HG02840 (cell line): Measurements from ENCODE around the gene ACSF2.
"Not testable (repeated sequence)": the region's sequence is repeated elsewhere in the genome, so short reads cannot be mapped to it uniquely, and the experiment has no call there.

Experiments
- ATAC-seq: cut with Tn5 transposase; IDR thresholded peaks from one replicate; pipeline ENCODE4 v1.9.1; 2021; ENCODE audit warnings: mild to moderate bottlenecking, moderate library complexity, moderate number of reproducible peaks; ENCODE audit not compliant: unreplicated experiment, low FRiP score

ACSF2 gene

GRCh38 chr17:50407921-50408320 is 18.1 kb upstream of the ACSF2 start:
- ATAC-seq = no peak

DNA sequence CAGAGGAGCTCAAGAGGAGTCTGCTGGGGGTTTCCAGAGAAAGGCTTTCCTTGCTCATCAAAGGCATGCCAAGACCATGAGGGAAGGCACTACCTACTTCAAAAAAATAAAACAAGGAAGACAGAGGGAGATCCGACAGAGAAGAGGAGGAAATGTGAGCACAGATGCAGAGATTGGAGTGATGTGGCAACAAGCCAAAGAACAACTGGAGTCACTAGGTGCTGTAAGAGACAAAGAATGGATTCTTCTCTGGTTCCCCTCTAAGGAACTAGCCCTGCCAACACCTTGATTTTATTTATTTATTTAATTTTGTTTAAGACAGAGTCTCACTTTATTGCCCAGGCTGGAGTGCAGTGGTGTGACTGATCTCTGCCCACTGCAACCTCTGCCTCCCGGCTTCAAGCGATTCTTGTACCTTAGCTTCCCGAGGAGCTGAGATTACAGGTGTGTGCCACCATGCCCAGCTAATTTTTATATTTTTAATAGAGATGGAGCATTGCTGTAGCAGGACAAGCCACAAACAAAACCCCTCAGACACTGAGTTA is 13.8 kb upstream of the ACSF2 start:
- no peak for ATAC-seq

DNA sequence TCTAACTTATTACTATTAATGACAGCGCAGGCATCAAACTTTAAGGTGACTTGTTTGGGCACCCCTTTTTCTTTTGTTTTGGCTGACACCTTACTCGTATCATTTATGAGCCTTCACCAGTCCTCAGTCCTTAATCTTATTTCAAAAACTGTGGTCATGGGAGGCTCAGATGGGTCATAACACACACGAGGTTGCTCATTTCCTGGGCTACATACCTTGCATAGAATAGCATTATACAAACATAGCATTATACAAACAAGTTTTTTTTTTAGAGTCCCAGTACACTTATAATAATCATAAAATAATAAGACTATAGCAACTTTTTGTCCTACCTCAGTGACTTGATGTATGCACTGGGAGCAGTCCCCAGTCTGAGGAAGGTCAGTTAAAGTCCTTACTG is 11.2 kb upstream of the ACSF2 start:
- ATAC-seq = no peak

- ATAC-seq = not testable (repeated sequence)
Observed at GRCh38 chr17:50419577-50419976, 6.4 kb upstream of the ACSF2 start.

GRCh38 chr17:50420419-50421112 is 5.5 kb upstream of the ACSF2 start:
- no peak for ATAC-seq

DNA sequence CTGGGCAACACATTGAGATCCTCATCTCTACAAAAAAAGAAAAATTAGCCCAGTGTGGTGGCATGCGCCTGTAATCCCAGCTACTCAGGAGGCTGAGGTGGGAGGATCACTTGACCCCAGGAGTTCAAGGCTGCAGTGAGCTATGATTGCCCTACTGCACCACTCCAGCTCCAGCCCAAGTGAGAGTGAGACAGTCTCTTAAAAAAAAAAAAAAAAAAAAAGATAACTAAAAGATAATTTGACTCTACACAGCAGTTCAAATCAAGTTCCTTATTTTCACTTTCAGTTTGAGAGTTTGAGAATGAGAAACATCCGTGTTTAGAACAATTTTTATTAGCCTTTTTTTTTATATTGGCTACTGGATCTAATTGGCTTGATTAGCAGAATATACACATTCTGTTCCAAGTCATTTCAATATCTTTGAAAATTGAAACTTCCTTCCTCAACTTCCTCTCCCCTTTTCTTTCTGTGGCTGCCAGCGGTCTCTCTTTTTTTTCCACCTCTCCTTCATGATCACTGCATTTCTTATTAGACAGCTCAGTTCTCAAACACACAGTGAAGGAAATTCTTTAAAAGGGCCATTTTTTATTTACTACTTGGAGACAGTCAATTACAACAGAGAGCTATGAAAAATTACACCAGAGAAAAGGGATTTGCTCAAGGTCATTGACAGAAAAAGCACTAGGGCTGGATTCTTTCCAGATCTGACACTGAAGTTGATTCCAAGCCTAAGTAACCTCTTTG is 4.5 kb upstream of the ACSF2 start:
- ATAC-seq = no peak

DNA sequence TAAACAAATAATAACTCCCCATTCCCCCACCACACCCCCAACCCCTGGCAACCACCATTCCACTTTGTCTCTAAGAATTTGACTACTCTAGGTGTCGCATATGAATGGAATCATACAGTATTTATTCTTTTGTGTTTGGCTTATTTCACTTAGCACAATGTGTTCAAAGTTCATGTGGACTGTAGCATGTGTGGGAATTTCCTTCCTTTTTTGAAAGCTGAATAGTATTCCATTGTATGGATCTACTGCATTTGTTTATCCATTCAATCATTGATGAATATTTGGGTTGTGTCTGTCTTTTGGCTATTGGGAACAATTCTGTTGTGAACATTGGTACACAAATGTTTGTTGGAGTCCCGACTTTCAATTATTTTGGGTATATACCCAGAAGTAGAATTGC is 3.3 kb upstream of the ACSF2 start:
- ATAC-seq = no peak

DNA sequence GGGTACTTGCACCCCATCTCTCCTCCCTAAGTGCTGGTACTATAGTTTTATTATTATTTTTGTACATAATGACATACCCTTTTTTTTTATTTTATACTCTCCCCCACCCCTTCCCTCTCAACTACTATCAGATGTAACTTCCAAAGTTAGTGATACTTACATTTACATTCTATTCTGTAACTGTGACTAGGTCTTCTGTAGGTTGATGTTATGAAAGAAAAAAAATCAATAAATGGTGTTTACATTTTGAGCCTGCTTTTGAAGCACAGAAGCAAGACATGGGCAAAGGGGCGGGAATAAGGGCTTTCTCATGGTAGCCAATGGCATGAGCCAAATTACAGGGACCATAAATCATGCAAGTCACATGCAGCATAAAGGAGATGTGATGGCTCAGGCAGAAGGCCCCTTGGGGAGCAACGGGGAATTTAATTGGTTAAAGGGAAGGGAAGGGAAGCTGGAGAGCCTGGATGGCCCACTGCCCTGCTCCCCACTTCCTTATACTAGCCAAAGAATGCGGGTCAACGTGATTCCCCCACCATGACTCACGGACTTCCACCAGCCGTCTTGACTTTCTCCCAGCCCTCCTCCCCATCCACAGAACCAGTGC is 2.4 kb upstream of the ACSF2 start:
- no peak for ATAC-seq

DNA sequence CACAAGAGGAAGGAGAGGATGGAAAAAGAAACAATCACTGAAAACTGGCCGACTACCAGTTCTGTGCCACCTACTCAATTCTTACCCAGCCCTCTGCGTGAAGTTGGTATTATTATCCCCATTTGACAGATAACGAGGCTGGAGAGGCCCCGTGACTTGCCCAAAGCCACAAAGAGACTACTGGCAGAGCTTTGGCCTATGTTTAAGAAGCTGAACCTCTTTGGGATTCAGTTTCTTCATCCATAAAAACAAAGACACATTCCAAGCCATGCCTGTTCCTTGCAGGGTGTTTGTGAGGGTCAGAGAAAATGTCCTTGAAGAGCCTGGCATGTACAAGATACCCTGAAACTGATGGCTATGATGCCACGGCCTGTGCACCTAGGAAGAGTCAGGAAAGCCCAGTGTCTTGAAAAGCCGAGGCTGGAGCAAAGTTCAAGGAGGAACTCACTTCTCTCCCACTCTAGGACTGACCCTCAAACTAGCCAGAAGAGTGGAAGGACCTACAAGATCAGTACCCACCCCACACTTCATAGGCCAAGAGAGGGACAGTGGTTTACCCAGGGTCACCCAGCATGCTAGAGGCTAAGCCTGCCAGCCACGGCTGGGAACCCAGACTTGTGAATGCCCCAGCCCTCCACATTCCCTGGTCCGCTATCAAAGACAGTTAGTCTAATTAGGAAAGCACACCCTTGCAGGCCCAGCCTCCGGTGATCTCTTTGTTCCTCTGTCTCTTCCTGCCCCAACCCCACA is 1.6 kb upstream of the ACSF2 start:
- ATAC-seq = no peak

- ATAC-seq = peak; percentile 8
Observed at GRCh38 chr17:50424996-50425681, 879 bp upstream of the ACSF2 start.

- no peak for ATAC-seq
Observed at GRCh38 chr17:50426472-50426782, 409 bp downstream of the ACSF2 start.

- no peak for ATAC-seq
Observed at GRCh38 chr17:50426814-50427787, 1.1 kb downstream of the ACSF2 start.

DNA sequence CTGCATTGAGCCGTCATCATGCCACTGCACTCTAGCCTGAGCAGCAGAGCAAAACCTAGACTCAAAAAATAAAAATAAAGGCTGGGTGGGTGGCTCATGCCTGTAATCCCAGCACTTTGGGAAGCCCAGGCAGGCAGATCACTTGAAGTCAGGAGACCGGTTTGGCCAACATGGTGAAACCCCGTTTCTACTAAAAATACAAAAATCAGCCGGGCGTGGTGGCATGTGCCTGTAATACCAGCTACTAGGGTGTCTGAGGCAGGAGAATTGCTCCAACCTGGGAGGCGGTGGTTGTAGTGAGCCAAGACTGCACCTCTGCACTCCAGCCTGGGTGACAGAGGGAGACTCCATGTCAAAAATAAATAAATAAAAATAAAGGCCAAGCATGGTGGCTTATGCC is 2.1 kb downstream of the ACSF2 start:
- not testable (repeated sequence) for ATAC-seq

- ATAC-seq = no peak
Observed at GRCh38 chr17:50428831-50429424, 2.9 kb downstream of the ACSF2 start.

- no peak for ATAC-seq
Observed at GRCh38 chr17:50429793-50430192, 3.8 kb downstream of the ACSF2 start.

DNA sequence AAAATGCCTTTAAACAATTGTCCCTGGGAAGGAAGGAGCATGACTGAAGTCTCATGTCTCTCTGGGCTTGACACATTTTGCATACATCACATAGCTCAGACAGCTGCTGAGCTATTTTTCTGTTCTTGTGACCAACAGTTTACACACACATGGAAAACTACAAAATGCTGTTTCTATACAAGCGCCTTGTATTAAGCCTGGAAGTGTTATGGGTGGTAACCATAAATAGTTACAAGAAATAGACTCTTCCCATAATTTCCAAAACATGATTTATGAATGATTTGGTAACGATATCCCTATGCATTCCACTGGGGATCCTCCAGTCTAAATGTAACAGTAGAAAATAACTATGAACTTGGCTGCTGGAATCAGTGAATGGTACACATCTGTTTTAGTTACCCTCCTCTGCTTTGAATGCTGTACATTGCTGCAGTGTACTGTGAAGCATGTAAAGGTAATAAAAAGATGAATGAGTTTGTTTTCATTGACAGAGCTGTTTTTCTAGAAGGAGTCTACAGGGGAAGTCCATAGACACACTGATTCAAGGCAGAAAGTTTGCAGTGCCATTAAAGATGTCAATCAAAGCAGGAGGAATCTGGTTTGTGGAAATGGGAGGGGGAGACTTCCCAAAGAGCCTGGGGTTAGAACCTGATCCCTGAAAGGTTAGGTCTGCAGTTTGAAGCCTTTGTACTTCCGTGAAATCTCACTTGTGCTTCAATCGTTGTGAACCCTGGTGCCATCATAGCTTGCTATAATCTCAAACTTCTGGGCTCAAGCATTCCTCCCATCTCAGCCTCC is 5.0 kb downstream of the ACSF2 start:
- ATAC-seq = no peak

DNA sequence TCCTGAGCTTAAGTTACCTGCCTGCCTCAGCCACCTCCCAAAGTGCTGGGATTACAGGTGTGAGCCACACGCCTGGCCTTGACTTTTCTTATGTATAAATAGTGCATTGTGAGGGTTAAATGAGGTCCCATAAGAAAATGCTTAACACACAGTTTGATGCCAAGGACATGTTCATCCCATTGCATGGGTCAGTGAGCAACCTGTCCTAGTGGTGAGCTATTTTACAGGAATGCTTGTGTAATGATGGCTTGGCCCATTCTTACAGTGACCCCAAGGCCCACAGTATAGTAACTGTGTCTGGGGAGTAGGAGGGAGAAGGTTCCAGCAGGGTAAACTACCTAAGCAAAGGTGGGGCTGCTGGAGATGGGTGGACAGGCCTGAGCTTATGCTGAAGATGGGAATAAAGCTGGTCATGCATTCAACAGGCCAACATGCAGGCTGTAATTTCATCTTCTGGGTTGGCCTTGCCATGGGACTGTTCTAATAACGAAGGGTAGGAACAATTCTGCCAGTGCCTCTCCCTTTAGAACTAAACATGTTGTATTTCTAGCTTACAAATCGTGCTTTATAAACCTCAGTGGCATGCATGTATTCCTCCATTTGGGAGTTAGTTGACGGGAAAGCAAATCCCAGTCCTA is 6.2 kb downstream of the ACSF2 start:
- no peak for ATAC-seq

- ATAC-seq = no peak
Observed at GRCh38 chr17:50437409-50437808, 11.4 kb downstream of the ACSF2 start.
